AG10803 (cell line): ENCODE measurements around the gene KCTD21.

Source experiments
- DNase-seq: peaks from one replicate; pipeline ENCODE4 v3.0.0; 2010; ENCODE audit warnings: low read depth
- H3K4me3 ChIP-seq: 2 replicates; pipeline ENCODE4 v1.5.1; 2011; ENCODE audit warnings: mild to moderate bottlenecking, low read length, control low read depth
- CTCF ChIP-seq: conservative IDR thresholded peaks from 2 replicates; pipeline ENCODE4 v1.5.1; 2011; ENCODE audit warnings: mild to moderate bottlenecking, low read length, control low read depth, inconsistent platforms

KCTD21 gene

GRCh38 chr11:78221396-78222315 lies 33.2 kb upstream of the KCTD21 start:
- no peak for TF ChIP-seq CTCF
- DNase-seq = no peak
- no peak overlapping the region for H3K4me3 ChIP-seq

- DNase-seq = no peak
- TF ChIP-seq CTCF = no peak
- no peak overlapping the region for H3K4me3 ChIP-seq
Measured at GRCh38 chr11:78220218-78221157, 32.1 kb upstream of the KCTD21 start.

- no peak overlapping the region for H3K4me3 ChIP-seq
- DNase-seq = no peak
- no peak for TF ChIP-seq CTCF
Measured at GRCh38 chr11:78219493-78220217, 31.2 kb upstream of the KCTD21 start.

- H3K4me3 ChIP-seq = no peak overlapping the region
- no peak for DNase-seq
- TF ChIP-seq CTCF = no peak
Measured at GRCh38 chr11:78218707-78219492, 30.5 kb upstream of the KCTD21 start.

GRCh38 chr11:78217650-78218541 lies 29.5 kb upstream of the KCTD21 start:
- no peak for TF ChIP-seq CTCF
- no peak overlapping the region for H3K4me3 ChIP-seq
- DNase-seq = no peak
